EL (cell line): ENCODE measurements around the gene TLL1.

Experiments
- DNase-seq: peaks from one replicate; pipeline ENCODE4 v3.0.0-alpha.2; 2016

The TLL1 gene

GRCh38 chr4:165872461-165873297, at the start of gene TLL1:
Gene TLL1, plus strand, starts transcription at chr4:165873237. Its CDS starts 668 bp downstream, at chr4:165873905.
- peak; percentile 23 for DNase-seq

GRCh38 chr4:165826166-165826565, 46.9 kb upstream of the TLL1 start:
- no peak for DNase-seq

- no peak for DNase-seq
Observed at GRCh38 chr4:165827018-165827417, 46.0 kb upstream of the TLL1 start.

- no peak for DNase-seq
Observed at GRCh38 chr4:165828928-165829327, 44.1 kb upstream of the TLL1 start.

- DNase-seq = no peak
Observed at GRCh38 chr4:165834116-165834515, 38.9 kb upstream of the TLL1 start.

GRCh38 chr4:165838575-165838974, 34.5 kb upstream of the TLL1 start:
- DNase-seq = no peak

GRCh38 chr4:165839615-165840333, 33.3 kb upstream of the TLL1 start:
- DNase-seq = no peak

GRCh38 chr4:165842684-165843083, 30.4 kb upstream of the TLL1 start:
- no peak for DNase-seq

- DNase-seq = no peak
Observed at GRCh38 chr4:165844161-165844560, 28.9 kb upstream of the TLL1 start.

- DNase-seq = no peak
Observed at GRCh38 chr4:165851256-165851655, 21.8 kb upstream of the TLL1 start.

GRCh38 chr4:165855191-165855590, 17.8 kb upstream of the TLL1 start:
- no peak for DNase-seq

GRCh38 chr4:165861363-165861762, 11.7 kb upstream of the TLL1 start:
- DNase-seq = no peak

- peak; percentile 17 for DNase-seq
Observed at GRCh38 chr4:165864271-165864670, 8.8 kb upstream of the TLL1 start.

- no peak for DNase-seq
Observed at GRCh38 chr4:165866019-165866650, 6.9 kb upstream of the TLL1 start.

- no peak for DNase-seq
Observed at GRCh38 chr4:165867961-165868360, 5.1 kb upstream of the TLL1 start.

GRCh38 chr4:165873298-165874071, 448 bp downstream of the TLL1 start:
- peak; percentile 40 for DNase-seq

GRCh38 chr4:165874072-165874790, 1.2 kb downstream of the TLL1 start:
- DNase-seq = peak; percentile 8

- peak; percentile 21 for DNase-seq
Observed at GRCh38 chr4:165874791-165875371, 1.8 kb downstream of the TLL1 start.

- no peak for DNase-seq
Observed at GRCh38 chr4:165875446-165875845, 2.4 kb downstream of the TLL1 start.

GRCh38 chr4:165877286-165877685, 4.2 kb downstream of the TLL1 start:
- no peak for DNase-seq

GRCh38 chr4:165879641-165880040, 6.6 kb downstream of the TLL1 start:
- DNase-seq = no peak

GRCh38 chr4:165894159-165894558, 21.1 kb downstream of the TLL1 start:
- DNase-seq = no peak
